ENCODE measurements around the gene MCF2L2. TPM values are rescaled to one million over a fixed set of nuclear protein-coding genes. Genes with fewer than 3 reads are reported as not detected.

The MCF2L2 gene
- total and polyA plus RNA-seq, 2 donors (not counting 3 experiments of a cell fraction or from before 2014, with no cell fraction given), result 0.15 to 1.1 TPM

- intact Hi-C loops (cut with micrococcal nuclease) (no loop called here), dilution Hi-C loops (cut with MboI; ENCODE audit: extremely low pct_ligation_motif_present, low sequenced_read_pairs) (no loop called here)
- H3K27me3 ChIP-seq (ENCODE audit: control insufficient read depth in 2 of 2, insufficient read depth in 2 of 2, low read length in 2 of 2), result no peaks in the 10 kb centered on the region
- no peak overlapping the region for H3K9ac ChIP-seq (replicated peaks; ENCODE audit: extremely low read depth, insufficient read depth, low read length)
- H3K4me2 ChIP-seq (ENCODE audit: insufficient read depth, low read length), result no peak overlapping the region
- CTCF ChIA-PET, result no interaction called here
- no peaks in the 10 kb centered on the region for H3K9me1 ChIP-seq (replicated peaks; ENCODE audit: control insufficient read depth, extremely low read depth, insufficient read depth, low read length)
- no peaks in the 10 kb centered on the region for H3K79me2 ChIP-seq (ENCODE audit: control insufficient read depth, insufficient read depth, low read length)
- BruUV-seq (replicated peaks), result no TSS peak
- DNase-seq (ENCODE audit: low read depth, low spot score) (no peak), FAIRE-seq (no peak)
- TF ChIP-seq MYC (IDR thresholded peaks at IDR 0.05; ENCODE audit: low read depth, low read length), result no peak
- no peak for TF ChIP-seq POLR2A (IDR thresholded peaks at IDR 0.05; ENCODE audit: low read depth, low read length)
- TF ChIP-seq FOS (IDR thresholded peaks at IDR 0.05; ENCODE audit: borderline replicate concordance, insufficient read depth, low read length), result no peak
- TF ChIP-seq POLR2AphosphoS5 (IDR thresholded peaks at IDR 0.05; ENCODE audit: insufficient read depth, low read depth, low read length), result no peak
- TF ChIP-seq MAX (IDR thresholded peaks at IDR 0.05; ENCODE audit: insufficient read depth, insufficient read length), result no peak
- TF ChIP-seq CTCF (IDR thresholded peaks at IDR 0.05; ENCODE audit: extremely low read depth in 1 of 2, insufficient read depth in 1 of 2, low read depth in 1 of 2, low read length in 2 of 2), result no peak
- TF ChIP-seq GATA2 (IDR thresholded peaks at IDR 0.05; ENCODE audit: insufficient read depth, insufficient read length, low read depth, low read length), result no peak
- TF ChIP-seq EZH2 (IDR thresholded peaks at IDR 0.05; ENCODE audit: borderline replicate concordance, low read depth, low read length, severe bottlenecking), result no peak
- no peak for TF ChIP-seq JUN (IDR thresholded peaks at IDR 0.05; ENCODE audit: borderline replicate concordance, insufficient read depth, insufficient read length, low read depth)
- POLR2A ChIA-PET, result no interaction called here
- no peak overlapping the region for H3K4me3 ChIP-seq (replicated peaks in 1 of 3; ENCODE audit: insufficient read depth in 1 of 3, low read depth in 1 of 3, low read length in 3 of 3)
- H2AFZ ChIP-seq (ENCODE audit: low read depth, low read length), result no peak overlapping the region
- H3K27ac ChIP-seq (ENCODE audit: insufficient read depth, low read depth, low read length), result no peak overlapping the region
- no peaks in the 10 kb centered on the region for H3K9me3 ChIP-seq (replicated peaks; ENCODE audit: control insufficient read depth, insufficient read depth, low read length)
- H4K20me1 ChIP-seq (replicated peaks; ENCODE audit: control insufficient read depth, extremely low read depth, insufficient read depth, low read length), result no peaks in the 10 kb centered on the region
- no peaks in the 10 kb centered on the region for H3K36me3 ChIP-seq (ENCODE audit: control insufficient read depth in 2 of 2, extremely low read depth in 1 of 2, insufficient read depth in 2 of 2, low read length in 2 of 2)
- H3K4me1 ChIP-seq (ENCODE audit: control insufficient read depth, extremely low read depth, insufficient read depth, low read length), result peaks cover 5% of the 10 kb centered on the region
Observed at GRCh38 chr3:183360971-183361624, 67.3 kb downstream of the MCF2L2 start.
